NCI-H345 treated with DMSO at 0.1 percent for 48 hours (cell line): Measurements from ENCODE around the gene ANKFN1.
"Not testable (repeated sequence)": the region's sequence is repeated elsewhere in the genome, so short reads cannot be mapped to it uniquely, and the experiment has no call there.

Experiments used
- DNase-seq: peaks from one replicate; lab custom pipeline; 2025; ENCODE audit not compliant: unreplicated experiment; lab: John Stamatoyannopoulos, UW

Gene ANKFN1

DNA sequence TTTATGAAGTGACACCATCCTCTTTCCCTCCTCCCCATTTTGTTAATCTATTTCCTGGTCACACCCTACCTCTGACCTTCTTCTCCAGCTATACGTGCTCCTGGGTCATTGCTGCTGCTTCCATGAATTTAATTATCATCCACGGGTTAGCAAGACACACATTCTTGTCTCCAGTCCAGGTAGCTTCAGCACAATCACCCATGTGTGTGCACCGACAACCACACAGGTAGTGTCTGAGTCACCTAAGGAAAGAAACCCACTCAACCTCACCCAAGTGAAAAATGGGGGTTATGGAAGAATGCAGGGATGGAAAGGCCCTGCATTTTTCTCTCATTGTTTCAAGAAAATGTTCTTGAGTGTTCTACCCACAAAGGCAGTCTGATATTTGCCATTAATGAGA lies 135.5 kb downstream of the ANKFN1 start:
- not testable (repeated sequence) for DNase-seq

DNA sequence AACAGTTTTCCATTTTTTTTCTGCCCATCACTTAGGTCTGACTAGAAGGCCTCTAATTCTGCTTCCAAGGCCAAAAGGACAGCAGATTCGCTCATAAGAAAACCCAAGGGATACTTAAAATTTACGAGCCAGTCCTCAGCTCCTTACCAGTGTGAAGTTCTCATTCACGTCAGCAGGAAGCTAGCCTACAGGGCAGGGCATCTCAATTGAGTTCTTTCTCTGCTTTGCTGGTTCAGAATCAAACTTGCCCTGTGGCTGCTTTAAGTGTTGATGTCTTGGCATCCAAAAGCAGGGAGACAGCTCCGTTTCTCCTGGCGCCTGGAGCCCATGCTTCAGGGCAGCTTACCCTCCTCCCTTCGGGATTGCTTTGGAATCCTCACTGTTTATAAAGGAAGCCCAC lies 136.0 kb downstream of the ANKFN1 start:
- no peak for DNase-seq

DNA sequence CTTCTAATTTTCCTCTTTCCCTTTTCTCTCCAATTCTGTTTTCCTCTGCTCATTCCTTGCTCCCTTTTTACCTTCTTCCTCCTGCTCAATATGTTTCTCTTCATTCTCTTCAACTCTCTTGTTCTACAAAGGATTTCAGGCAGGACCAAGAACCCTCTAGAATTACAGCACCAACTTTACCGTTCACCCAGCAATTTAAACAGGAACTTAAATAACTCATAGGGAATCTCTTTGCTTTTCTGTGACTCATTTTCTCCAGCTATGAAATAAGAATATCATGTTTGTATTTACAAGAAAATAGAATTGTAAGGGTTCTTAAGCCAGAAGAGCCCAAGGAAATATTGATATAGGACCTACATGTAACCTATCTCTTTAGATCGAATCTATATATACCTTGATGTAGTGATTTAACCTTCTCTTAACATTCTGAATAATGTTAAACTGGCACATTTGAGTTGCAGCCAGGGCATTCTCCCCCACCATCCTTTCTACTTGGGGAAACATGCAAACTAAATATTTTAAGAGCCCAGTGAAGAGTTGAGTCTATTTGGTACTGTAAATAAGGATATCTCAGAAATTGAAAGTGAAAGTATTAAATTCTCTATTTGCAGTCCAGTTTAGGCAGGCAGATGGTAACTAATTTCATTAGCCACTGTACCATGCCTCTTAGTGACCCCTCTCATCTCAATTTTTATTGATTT lies 137.0 kb downstream of the ANKFN1 start:
- no peak for DNase-seq

DNA sequence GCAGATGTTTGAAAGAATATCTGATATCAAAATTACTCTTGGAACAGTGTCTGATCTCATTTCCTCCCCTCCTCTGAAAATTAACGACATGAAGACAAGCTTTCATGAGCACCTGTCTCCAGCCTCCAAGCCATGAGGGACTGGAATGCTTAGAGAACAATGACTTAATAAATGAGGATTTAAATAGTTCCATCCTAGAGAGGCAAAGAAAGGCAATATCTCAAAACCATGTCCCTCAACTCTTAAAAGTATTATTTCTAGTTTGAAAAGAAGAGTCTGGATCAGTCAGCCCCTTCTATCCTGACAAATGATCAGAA lies 137.5 kb downstream of the ANKFN1 start:
- no peak for DNase-seq

DNA sequence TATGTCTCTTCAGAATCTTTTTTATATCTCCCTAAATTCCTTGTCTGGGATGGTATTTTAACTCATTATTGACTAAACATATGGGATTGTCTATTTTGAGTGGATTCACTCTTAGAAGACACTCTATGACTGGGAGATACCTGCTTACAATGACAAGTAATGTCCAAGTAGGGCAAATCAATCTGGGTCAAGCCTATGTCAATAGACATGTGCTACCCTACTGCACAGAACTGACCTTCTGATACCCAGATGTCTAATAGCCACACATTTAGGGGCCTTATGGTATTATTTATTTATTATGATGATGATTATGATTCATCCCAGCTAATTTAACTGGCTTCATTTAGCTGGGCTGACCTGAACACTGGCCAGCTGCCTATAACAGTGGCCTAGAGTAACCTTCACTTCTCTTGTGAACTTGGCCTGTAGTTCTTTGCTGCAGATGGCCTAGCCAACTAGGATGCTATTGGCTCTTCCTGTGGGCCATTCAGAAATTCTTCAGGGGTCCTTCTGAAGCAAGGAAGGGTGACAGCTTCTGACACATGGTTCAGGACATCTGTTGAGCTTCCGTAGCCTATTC lies 138.0 kb downstream of the ANKFN1 start:
- DNase-seq: no peak

DNA sequence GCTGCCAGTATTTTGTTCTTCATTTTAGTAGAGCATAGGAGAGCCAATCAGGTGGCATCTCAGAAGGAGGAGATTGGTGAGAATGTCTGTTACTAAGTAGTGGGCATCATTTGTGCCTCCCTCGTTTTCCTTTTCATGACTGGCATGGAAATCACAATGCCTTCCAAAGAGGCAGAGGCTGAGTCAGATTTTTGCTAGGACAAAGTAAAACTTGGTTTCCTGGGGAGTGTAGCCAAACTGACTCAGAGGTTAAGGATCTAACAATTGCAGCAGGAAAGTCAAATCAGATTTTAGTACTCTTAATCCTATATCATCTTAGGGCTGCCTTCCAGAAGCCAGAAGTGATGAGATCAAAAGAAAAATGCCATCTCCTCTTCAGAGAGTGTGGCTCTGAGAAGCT lies 138.7 kb downstream of the ANKFN1 start:
- DNase-seq: no peak

DNA sequence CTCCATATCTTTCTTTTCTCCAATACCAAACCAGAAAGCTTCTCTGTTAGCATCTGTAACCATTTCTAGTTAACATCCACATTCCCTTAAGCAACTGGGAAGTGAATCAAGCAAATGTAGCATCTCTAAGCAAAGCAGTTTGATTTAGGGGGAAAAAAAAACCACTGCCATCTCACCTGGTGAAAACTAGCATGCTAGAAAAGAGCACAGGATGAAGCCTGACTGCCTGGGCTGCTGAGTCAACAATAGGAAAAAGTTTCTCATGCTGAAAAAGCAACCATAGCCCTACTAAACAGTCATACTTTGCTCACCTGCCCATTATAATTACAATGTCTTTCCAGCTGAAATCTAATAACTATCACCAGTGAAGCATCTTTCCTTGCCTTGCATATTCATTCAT lies 139.3 kb downstream of the ANKFN1 start:
- no peak for DNase-seq

DNA sequence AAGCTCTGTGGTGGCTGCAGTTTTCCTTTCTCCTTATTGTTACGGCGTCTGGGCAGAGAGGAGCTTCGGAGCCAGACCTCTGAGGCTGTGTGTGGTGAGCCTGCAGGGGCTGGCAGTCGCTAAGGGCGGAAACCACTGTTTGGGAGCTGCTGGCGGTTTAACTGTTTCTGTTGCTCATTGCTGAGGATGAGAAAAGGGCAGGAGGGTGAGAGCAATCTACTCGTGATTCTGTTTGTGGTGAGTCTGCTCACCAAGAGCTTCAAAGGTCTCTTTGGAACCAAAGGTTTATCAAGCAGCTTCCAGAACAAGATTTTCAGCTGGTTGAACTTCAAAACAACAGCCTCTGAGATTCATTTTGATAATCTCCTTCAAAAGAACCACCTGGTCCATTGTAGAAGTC lies 143.9 kb downstream of the ANKFN1 start:
- DNase-seq: no peak

DNA sequence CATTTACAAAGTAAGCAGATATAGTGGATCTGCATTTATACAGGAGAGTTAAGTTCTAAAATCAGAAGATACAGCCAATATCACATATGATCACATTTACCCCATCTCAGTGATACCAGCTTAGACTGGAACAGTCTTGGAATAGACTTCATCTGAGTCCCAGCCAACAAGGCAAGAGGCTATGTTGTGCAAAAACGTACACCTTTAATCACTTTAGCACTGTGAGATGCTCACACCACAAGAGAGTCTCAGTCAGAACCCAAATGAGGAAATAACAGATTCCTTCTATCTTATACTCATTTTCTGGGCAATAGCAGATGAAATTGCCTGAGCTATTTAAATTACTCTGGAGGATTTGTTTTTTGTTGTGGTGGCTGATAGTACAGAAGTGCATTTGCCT lies 145.6 kb downstream of the ANKFN1 start:
- DNase-seq: no peak

DNA sequence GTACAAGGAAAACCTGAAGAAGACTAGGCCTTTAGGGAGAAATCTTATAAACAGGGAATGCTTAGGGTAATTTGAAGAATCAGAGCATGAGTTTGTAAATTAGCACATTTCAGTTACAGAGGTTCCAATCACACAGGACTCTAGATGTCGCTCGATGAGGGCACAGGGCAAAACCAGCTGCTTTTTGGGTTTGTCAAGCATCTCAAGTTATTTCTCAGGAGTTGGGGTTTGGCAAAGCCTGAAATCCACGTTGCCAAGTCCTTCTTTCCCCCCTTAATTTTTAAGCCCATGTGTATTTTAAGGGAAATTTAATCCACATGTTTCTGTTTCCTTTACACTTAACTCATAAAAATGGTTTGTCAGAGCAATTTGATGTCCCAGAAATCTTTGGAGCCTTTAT lies 146.9 kb downstream of the ANKFN1 start:
- no peak for DNase-seq

DNA sequence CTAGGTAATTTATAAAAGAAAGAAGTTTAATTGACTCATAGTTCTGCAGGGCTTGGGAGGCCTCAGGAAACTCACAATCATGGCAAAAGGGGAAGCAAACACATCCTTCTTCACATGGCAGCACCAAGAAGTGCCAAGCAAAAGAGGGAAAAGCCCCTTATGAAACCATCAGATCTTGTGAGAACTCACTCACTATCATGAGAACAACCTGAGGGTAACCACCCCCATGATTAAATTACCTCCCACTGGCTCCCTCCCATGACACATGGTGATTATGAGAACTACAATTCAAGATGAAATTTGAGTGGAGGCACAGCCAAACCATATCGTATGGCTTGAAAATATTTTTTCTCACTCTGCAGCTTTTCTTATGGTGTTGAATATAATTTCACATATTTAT lies 151.7 kb downstream of the ANKFN1 start:
- no peak for DNase-seq

DNA sequence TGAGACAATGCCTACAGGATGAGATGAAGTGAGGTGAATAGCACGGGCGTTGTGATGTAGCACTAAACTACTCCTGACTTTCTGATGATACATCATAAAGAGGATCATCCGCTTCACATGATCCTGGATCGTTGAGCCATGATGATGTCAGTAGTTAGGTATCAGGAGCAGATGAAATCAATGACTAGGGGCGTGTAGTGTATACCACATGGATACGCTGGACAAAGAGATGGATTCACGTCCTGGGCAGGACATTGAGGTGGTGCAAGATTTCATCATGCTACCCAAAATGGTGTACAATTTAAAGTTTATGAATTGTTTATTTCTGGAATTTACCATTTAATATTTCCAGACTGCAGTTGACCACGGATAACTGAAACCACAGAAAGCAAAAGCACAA lies 156.6 kb downstream of the ANKFN1 start:
- DNase-seq: no peak

DNA sequence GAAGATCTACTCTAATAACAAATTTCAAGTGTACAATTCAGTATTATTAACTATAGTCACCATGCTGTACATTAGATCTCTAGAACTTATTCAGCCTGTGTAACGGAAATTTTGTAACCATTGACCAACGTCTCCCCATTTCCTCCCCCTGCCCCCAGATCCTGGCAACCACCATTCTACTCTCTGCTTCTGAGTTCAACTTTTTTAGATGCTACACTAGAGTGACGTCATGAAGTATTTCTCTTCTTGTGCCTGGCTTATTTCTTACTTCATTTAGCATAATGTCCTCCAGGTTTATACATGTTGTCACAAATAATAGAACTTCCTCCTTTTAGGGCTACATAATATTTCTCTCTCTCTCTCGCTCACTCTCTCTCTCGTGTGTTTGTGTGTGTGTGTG lies 157.5 kb downstream of the ANKFN1 start:
- no peak for DNase-seq

DNA sequence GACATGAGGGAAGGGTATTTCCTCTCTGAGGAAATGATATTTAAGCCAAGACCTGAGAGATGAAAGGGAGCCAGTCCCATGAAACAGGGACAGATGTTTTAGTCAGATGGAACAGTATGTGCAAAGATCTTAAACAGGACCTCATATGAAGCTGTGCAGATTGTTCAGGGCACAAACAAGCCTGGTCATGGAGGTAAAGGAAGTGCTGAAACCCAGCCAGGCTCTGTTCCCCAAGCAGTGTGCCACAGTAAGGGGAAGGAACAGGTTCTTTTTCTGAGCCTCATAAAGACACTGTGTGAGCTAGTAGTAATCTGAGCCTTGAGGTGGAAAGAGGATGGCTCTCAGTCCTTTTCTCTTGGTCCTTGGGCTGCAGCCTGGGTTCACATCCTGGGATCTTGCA lies 159.9 kb downstream of the ANKFN1 start:
- no peak for DNase-seq

DNA sequence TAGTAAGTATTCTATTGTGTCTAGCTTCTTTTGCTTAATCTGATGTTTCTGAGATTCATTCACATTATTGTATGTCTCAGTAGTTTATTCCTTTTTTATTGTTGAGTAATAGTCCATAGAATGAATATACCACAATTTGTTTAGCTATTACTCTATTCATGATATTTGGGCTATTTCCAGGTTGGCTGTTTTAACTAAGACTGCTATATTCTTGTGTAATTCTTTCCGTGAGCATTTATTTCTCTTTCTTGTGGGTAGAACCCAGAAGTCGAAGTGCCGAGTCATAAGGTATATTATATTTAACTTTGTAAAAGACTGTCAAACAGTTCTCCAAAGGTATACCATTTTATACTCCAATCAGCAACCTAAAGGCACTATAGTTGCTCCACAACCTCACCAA lies 160.8 kb downstream of the ANKFN1 start:
- no peak for DNase-seq

DNA sequence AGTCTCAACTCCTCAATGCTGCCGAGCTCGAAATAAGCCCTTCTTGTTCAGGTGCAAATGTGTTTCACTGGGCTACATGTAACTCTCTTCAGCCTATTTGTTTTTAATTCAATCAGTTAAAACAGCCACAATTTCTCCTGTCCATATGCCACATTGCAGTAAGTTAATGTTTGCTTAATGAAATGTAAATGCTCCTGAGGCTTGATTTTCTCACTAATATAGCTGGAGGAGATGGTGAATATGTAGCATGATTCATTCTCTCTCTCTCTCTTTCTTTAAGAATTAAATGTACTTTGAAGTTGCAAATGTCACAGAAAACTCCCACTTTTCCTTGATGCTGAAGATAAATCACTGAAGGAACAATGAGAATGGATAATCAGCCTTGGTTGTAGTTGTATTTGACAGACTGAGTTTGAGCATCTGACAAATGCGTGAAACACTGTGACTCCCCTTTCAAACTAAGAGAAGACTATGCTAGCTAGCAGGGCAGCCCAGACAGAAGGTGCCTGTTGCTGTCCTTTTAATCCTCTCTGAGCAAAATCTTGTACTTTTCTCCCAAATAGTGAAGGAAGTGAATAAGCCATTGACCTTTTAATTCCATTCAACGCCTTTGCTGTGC lies 161.8 kb downstream of the ANKFN1 start:
- no peak for DNase-seq

DNA sequence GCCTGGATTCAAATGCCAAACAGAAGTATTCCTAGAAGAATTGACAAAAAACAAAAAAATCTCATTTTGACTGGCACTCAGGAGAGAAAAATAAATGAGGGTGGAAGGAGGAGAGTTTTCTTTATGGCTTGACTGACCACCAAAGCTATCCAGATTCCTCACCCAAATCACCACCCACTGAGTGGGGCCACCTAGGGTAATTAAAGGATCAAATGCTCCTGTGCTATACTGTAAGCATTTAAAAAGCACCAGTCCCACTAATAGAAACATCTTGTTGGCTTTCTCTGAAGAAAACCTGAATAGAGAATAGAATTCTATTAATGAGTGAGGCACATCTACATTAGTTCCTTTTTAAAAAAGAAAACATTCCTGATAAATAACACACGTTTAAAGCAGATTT lies 163.3 kb downstream of the ANKFN1 start:
- DNase-seq: no peak

DNA sequence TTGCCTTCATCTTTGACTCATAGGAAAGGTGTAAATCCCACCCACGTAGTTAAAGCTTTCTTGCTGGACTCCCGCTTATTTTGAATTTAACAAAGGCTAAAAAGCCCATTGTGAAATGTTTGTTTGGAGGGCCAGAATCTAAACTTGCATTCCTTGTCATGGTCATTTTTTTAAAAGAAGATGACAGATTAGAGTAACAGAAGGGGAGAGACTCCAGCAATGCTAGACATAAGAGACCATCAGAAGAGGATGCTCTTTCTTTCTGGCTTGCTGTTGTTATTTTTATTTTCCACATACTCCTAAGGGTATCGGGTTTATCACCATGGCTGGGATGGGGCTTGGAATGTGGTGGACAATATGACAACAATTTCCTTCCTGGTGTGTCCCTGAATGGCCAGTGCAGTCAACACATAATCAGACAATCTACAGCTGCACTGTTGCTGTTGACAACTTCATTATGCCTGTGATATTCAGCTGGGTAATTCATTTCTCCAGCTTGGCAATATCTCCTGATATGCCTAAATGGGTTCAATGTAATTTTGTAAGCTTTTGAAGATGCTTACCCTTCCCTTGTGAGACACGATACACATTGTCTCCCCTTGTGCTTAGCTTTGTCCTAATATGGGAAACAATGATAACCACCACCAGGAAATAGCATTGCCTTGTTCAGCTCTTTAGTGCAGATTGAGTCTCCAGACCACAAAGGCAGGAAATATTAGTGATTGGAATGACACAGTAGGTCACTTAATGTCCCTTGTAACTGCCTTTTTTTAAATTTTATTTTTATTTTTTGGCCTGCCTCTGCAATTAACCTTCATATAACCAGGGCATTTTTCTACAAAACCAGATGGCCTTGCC lies 164.3 kb downstream of the ANKFN1 start:
- DNase-seq: no peak

DNA sequence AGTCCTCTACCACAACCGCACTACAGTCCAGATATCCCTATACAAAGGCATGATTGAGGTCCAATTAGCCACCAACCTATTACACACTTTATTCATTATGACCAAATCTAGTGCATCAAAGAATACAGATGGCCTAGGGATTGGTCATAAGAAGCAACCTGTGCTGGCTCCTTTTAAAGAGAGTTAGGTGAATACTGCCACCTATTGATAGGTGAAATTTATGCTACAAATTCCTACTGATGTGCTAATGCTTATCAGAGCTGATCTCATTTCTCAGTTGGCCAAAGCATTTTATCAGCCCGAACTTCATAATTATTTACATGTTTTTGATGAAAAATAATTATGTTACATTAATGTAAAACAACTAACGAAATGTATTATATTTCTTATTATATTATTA lies 166.3 kb downstream of the ANKFN1 start:
- peak; percentile 0 for DNase-seq

DNA sequence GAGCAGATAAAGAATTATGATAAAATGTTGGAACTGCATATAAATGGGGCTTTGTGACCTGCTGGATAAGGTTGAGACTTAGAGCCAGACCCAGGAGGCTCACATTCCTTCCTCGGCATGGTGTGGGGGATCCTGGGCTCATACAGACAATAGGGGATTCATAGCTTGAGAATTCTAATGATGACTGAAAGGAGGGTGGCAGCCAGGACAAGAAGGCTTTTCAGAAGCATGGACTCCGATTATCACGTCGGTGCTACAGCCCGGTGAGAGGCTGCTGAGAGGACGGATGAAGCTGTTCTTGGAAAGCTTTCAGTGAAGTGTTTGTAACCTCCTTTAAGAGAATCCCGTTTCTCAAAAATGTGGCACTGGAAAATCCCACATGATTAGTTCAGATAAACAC lies 167.2 kb downstream of the ANKFN1 start:
- no peak for DNase-seq

DNA sequence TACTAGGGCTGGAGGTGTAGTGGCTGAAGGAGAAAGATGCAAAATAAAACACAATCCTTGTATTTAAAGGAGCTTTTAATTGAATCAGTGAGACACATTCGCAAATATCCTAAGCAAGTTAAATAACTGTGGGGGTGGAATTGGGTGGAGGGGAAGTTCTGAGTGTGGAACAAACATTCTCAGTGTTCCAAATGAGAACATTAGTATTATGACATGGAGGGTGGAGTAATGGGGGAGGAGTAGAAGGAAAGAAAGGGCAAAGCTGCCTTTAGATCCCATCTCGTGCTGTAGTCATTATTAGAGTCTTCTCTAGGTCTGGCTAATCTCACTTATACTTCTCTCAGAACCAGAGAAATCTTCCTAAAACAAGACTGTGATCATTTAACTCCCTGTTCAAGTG lies 169.7 kb downstream of the ANKFN1 start:
- DNase-seq: no peak

DNA sequence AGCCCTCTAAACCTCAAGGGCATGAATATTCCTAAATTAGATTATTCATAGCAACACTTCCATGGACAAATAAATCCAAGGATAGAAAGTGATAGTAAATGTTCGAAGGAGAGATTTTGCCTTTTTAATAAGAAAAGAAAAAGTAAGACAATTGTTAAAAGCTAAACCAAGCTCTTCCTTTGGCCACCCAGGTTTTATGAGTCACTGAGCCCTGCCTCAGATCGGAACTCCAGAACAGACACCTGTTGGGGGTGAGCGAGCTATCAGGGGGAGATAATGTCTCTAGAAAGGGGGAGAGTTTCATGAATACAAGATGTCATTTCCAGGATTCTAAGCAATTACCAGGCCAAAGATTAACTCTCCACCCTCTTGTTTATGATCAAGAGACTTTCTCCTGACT lies 171.4 kb downstream of the ANKFN1 start:
- DNase-seq: no peak
